ENCODE measurements around the gene YTHDF1.

YTHDF1 gene

GRCh38 chr20:63183422-63184146 lies 32.3 kb downstream of the YTHDF1 start:
- DNase-seq = peak; percentile 10 to 55

- no peak for DNase-seq
Observed at GRCh38 chr20:63182946-63183415, 33.0 kb downstream of the YTHDF1 start.

DNA sequence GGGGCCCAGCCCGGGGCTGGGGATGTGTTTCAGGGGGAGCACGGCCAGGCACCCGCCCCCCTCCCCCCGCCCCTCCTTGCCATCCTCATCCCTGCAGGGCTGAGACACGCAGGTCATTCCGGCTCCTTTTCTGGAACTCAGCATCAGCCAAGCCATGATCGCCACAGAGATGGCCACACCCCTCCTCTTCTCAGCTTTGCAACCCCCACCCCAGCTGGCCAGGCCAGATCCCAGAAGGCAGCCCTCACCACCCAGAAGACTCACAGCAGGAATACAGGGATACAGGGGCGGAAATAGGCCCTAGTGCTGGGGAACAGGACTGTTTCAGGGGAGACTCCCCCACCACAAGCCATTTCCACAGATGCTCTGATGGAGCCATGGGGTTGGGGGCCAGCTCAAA lies 33.5 kb downstream of the YTHDF1 start:
- DNase-seq = no peak

DNA sequence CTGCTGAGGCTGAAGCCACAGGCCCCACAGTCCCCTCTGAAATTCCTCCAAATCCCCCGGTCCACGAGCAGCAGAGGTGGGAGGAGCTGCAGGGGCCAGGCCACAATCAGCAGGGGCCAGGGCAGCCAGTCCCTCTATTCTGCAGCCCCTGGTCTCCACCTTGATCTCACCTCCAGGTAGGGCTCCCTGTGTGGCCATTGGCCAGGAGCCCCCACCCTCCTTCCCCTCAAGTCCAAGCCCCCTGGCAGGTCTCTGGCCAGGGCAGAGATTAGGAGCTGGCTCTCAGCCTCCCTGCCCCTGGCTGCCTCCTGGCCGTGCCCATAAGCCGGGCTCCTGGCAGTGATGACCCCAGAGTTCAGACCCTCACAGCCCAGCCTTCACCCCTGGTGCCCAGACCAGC lies 34.7 kb downstream of the YTHDF1 start:
- DNase-seq = no peak

- DNase-seq = no peak
Observed at GRCh38 chr20:63180569-63181185, 35.3 kb downstream of the YTHDF1 start.

DNA sequence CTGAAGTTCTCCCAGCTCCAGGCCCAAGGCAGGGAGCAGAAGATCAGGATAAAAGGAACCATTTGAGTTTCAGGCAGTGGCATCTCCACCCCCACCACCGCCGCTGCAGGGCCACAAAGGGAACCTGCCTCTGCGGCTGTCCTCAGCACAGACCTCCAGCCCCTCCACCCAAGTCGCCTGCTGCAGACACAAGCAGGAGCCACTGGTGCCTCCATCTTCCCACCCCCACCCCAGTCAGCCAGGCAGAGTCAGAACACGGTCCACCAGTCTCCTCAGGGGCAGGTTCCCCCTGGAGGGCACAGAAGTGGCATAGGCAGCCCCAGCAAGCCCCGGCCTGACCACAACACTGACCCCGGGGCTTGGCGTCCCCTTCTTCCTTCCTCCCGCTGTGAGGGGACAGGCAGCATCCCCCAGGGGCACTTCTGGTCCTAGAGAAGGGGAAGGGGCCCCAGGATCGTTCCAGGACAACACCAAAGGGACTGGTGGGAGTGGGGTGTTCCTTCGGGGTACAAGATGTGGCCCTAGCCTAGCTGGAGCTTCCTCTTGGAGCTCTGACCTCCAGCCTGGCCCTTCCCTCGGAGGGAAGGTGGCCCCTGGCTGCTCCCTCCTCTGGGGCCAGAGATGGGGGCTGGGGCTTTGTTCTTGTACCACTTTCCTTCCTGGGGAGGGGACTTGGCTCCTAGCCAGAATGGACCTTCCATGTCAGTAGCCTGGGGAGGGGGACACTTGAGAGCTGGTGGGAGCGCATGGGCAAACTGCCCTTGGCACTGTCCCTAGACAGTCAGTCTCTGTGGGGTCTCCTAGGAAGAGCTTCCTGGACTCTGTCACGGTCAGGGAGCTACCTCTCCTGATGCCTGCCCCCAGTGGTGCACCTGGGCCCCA lies 36.0 kb downstream of the YTHDF1 start:
- no peak for DNase-seq

DNA sequence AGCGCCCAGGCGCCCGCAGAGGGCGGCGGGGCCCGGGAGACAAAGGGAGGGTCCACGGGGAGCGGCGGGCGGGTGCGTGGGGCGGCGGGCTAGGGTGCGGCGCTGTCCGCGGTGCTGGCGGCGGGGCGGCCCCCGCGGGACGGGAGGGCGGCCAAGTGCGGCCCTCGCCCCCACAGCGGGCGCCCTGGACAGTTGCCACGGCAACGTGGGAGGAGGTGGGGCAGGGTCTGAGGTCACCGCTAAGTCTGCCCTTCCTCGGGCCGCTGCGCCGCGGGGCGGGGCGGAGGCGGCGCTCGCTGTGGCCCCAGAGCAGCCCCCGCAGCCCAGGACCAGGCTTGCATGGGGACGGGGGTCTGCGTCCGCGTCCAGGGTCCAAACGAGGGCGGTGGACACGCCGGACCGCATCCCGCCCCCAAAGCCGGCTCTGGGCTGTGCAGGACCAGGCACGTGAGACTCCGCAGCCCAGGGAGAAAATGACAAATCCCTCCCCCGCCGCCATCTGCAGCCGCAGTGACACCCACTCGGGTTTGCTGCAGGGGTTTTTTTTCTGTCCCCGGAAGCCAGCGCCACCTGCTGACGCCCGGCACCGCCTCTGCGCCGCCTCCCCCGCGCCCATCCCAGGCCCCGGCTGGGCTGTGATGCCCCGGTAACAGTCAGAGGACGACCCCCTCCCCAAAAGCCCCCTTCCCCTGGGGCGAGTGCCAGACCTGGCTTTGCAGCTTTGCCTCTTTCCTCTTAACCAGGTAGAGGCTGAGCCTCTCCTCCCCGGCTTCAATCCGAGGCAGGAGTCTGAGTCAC lies 36.8 kb downstream of the YTHDF1 start:
- DNase-seq = peak; percentile 66 to 73

GRCh38 chr20:63178446-63178820 lies 37.5 kb downstream of the YTHDF1 start:
- DNase-seq = no peak

GRCh38 chr20:63177785-63178445 lies 38.0 kb downstream of the YTHDF1 start:
- no peak for DNase-seq

- peak in 1 of 2 donors; percentile 6 for DNase-seq
Observed at GRCh38 chr20:63177134-63177784, 38.7 kb downstream of the YTHDF1 start.

DNA sequence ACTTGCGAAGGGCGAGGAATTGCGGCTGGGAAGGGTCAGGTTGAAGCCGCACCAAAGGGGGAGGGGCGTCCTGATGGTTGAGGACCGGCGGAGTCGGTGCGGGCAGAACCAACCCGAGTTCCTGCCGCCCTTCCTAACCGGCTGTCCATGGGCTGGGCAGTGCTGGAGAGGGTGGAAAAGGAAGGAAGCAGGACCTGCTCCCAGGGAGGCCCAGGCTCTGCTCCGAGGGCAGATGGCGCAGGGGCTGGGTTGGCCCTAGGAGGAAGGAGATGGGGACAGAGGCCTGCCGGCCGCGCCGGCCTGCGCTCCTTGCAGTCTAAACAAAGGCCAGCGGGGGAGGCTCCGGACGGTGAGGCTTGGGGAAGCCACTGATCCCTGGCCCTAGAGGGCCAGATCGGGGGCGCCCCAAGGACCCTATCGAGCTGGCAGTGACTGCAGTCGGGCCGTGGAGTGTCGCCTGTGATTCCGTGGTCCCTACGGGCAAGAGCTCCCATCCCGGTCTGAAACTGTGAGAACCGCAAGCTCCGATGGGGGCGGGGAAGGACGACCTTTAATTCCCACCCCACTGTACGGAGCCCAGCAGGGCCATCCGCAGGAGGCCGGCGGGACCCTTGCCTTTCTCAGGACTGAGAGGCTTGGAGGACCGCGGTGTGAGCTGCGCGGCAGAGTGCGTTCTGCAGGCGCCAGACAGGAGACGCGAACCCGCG lies 39.4 kb downstream of the YTHDF1 start:
- no peak for DNase-seq

DNA sequence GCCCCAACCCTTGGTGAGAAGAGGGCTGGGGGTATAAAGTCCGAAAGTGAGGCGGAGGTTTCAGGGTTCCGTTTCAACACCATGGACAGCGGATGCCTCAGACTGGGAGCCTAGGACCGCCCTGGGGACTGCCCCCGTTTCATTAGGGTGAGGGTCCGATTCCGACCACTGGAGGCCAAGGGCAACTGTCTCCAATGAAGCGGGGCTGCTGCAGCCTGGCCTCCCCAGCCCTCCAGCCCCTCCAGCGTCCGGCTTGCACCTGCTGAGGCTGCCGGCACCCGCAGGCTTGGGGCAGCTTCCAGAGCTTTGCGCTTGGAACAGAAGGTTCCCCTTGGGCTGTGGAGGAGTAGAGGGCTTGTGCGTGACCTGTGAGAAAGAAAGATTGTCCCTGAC lies 39.9 kb downstream of the YTHDF1 start:
- no peak for DNase-seq

- DNase-seq = no peak
Observed at GRCh38 chr20:63175038-63175895, 40.7 kb downstream of the YTHDF1 start.

- no peak for DNase-seq
Observed at GRCh38 chr20:63174309-63175037, 41.5 kb downstream of the YTHDF1 start.

- no peak for DNase-seq
Observed at GRCh38 chr20:63173552-63174191, 42.3 kb downstream of the YTHDF1 start.

DNA sequence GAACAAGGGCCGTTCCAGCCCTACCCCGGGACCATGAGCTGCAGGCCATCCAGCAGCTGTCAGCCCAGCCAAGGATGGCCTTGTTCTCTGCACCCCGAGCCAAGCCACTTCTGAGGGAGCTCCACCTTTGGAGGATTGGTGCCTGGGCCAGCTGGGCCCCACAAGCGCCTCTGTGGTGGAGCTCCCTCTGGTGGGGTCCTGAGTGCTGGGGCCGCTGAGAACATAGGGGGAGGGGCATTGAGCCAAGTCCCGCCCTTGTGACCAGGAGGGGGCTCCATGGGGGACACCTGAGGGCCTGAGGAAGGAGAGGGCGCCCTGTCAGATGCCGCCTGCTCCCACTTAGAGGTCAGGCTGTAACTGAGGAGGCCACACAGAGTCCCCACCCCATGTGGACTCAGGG lies 43.2 kb downstream of the YTHDF1 start:
- no peak for DNase-seq

GRCh38 chr20:63171991-63172390 lies 43.9 kb downstream of the YTHDF1 start:
- no peak for DNase-seq

GRCh38 chr20:63169681-63170080 lies 46.2 kb downstream of the YTHDF1 start:
- no peak for DNase-seq

DNA sequence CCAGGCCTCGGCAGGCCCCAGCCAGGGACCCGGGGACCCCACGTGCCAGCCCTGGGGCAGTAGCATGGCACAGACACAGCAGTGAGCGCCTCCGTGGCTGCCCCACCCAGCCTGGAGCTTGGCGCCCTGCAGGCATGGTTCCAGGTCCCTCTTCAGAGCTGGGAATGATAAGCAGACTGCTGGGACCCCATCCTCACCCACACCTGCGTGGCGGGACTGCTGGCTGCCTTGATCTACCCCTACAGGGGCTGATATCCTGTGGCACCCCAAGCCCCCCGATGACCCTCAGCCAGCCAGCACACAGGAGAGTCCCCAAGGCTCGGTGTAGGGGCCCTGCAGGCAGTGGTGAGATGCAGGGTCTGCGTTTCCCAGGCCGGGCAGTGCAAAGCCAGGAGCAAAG lies 47.1 kb downstream of the YTHDF1 start:
- no peak for DNase-seq

Measured in CD4-positive, alpha-beta T cell treated with Interferon alpha-2 for 1 hour (primary cell).